ENCODE measurements around the gene CAPN12.

CAPN12 gene

GRCh38 chr19:38769635-38770211 lies 25.4 kb upstream of the CAPN12 start:
- peak overlapping the region; percentile 15 for H3K4me3 ChIP-seq (replicated peaks; ENCODE audit: insufficient read depth, low read length)
- TF ChIP-seq GABPA (IDR thresholded peaks at IDR 0.05; ENCODE audit: low read depth) (no peak), CTCF (IDR thresholded peaks at IDR 0.05; ENCODE audit: insufficient read depth, low read length) (peak; percentile 24), REST (IDR thresholded peaks at IDR 0.05; ENCODE audit: insufficient replicate concordance, low read depth) (no peak), SPI1 (IDR thresholded peaks at IDR 0.05; ENCODE audit: borderline replicate concordance, low read depth) (no peak), POLR2AphosphoS5 (IDR thresholded peaks at IDR 0.05; ENCODE audit: low read depth) (no peak)
- no peaks in the 10 kb centered on the region for H3K27me3 ChIP-seq (ENCODE audit: insufficient read depth, poor library complexity, severe bottlenecking)
- no peak overlapping the region for H3K27ac ChIP-seq (replicated peaks)
- peak; percentile 64 to 71 for DNase-seq (ENCODE audit: low read depth in 1 of 2, low spot score in 1 of 2)

GRCh38 chr19:38766276-38767047 lies 22.2 kb upstream of the CAPN12 start:
- TF ChIP-seq POLR2AphosphoS5 (IDR thresholded peaks at IDR 0.05; ENCODE audit: low read depth) (no peak), SPI1 (IDR thresholded peaks at IDR 0.05; ENCODE audit: borderline replicate concordance, low read depth) (no peak), REST (IDR thresholded peaks at IDR 0.05; ENCODE audit: insufficient replicate concordance, low read depth) (no peak), GABPA (IDR thresholded peaks at IDR 0.05; ENCODE audit: low read depth) (no peak), CTCF (IDR thresholded peaks at IDR 0.05; ENCODE audit: insufficient read depth, low read length) (no peak)
- no peak overlapping the region for H3K27ac ChIP-seq (replicated peaks)
- no peaks in the 10 kb centered on the region for H3K27me3 ChIP-seq (ENCODE audit: insufficient read depth, poor library complexity, severe bottlenecking)
- no peak overlapping the region for H3K4me3 ChIP-seq (replicated peaks; ENCODE audit: insufficient read depth, low read length)
- no peak for DNase-seq (ENCODE audit: low read depth in 1 of 2, low spot score in 1 of 2)

- H3K27me3 ChIP-seq (ENCODE audit: insufficient read depth, poor library complexity, severe bottlenecking): no peaks in the 10 kb centered on the region
- H3K27ac ChIP-seq (replicated peaks): no peak overlapping the region
- TF ChIP-seq CTCF (IDR thresholded peaks at IDR 0.05; ENCODE audit: insufficient read depth, low read length): no peak
- no peak for TF ChIP-seq REST (IDR thresholded peaks at IDR 0.05; ENCODE audit: insufficient replicate concordance, low read depth)
- no peak for TF ChIP-seq POLR2AphosphoS5 (IDR thresholded peaks at IDR 0.05; ENCODE audit: low read depth)
- no peak for TF ChIP-seq GABPA (IDR thresholded peaks at IDR 0.05; ENCODE audit: low read depth)
- no peak for TF ChIP-seq SPI1 (IDR thresholded peaks at IDR 0.05; ENCODE audit: borderline replicate concordance, low read depth)
- DNase-seq (ENCODE audit: low read depth in 1 of 2, low spot score in 1 of 2): no peak
- no peak overlapping the region for H3K4me3 ChIP-seq (replicated peaks; ENCODE audit: insufficient read depth, low read length)
These were observed 20.9 kb upstream of the CAPN12 start for GRCh38 chr19:38765214-38765613.

Measured in HL-60 (cell line).